HG03108 (cell line): ENCODE data around the gene ACOX1.

Experiments
- ATAC-seq: cut with Tn5 transposase; IDR thresholded peaks from one replicate; pipeline ENCODE4 v1.9.1; 2021; ENCODE audit warnings: moderate library complexity; ENCODE audit not compliant: unreplicated experiment

Gene ACOX1

GRCh38 chr17:75909812-75910274 lies 69.1 kb downstream of the ACOX1 start:
- no peak for ATAC-seq

DNA sequence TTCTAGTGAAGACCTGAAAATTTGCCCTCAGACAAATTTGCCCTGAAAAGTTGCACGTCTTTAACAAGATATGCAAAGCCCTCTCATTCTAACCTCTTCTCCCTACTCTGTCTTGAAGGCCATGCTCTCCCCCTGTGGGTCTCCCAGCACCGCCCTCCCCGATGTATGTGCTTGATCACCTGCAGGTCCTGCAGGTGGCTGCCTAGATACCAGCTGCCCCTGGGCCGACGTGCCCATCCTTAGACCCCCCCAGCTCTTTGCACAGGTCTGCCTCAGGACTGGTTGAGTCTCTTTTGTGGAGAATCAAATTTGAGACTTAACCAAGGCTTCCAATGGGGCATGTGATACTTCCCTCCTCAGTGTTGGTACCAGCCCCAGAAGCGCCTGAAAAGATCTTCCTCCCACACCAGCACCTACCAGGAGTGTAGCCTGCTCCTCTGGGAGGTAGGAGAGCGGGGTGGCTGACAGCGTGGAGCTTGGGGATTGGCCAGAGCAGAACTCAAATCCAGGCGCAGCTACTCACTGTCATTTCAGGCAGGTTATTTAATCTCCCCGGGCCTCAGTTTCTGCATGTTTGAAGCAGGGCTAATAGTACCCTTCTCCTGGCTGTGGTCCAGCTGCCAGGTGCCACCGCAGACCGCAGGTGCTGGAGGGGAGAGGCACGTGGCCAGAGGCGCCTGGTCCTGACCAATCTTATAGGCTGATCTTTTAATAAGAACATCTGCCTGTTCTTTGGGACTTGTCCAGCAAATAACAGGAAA lies 69.7 kb downstream of the ACOX1 start:
- ATAC-seq = no peak

DNA sequence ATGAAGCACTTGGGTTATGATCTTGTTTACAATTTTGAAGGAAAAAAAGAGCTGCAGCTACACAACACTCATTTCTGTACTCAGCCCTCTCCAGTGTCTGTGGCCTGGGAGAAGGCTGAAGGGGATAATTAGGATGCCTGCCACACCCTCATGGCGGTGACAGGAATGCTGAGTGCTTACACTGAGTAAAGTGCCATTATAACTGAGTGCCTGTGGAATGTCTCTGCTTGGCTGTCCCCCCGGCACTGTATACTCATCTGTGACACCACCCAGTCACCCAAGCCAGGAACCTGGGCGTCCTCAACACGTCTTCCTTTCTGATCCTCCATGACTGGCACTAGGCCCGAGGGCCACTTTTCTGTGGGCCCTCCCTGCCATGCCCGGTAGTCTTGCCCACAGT lies 70.8 kb downstream of the ACOX1 start:
- ATAC-seq = no peak

DNA sequence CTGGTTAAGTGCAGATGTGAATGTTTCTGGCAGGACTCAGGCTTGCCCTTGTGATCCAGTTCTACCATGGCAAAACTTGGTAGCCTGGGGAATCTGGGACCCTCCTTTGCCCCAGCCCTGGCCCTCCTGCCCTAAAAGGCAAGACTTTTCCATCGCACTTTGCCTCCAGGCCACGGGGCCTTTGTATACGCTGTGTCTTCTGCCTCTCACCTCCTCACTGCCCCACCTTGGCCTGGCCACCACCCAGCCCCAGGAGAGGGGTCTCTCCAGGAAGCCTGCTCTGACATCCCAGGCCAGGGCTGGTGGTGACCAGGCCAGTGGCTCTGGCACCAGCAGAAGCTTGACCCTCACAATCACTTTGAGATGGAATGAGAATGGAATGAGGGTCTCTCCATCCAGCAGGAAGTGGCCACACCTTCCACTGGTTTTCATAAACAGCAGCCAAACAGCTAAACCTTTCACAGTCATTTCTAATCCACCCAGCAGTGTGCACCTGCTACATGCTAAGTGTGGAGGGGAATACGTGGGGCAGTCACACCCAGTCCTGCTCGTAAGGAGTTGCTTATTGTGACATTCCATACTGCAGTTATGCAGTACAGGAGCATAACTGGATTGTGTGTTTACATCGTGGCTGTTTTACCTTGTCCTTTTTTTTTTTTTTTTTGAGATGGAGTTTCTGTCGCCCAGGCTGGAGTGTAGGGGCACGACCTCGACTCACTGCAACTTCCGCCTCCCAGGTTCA lies 72.7 kb downstream of the ACOX1 start:
- no peak for ATAC-seq

DNA sequence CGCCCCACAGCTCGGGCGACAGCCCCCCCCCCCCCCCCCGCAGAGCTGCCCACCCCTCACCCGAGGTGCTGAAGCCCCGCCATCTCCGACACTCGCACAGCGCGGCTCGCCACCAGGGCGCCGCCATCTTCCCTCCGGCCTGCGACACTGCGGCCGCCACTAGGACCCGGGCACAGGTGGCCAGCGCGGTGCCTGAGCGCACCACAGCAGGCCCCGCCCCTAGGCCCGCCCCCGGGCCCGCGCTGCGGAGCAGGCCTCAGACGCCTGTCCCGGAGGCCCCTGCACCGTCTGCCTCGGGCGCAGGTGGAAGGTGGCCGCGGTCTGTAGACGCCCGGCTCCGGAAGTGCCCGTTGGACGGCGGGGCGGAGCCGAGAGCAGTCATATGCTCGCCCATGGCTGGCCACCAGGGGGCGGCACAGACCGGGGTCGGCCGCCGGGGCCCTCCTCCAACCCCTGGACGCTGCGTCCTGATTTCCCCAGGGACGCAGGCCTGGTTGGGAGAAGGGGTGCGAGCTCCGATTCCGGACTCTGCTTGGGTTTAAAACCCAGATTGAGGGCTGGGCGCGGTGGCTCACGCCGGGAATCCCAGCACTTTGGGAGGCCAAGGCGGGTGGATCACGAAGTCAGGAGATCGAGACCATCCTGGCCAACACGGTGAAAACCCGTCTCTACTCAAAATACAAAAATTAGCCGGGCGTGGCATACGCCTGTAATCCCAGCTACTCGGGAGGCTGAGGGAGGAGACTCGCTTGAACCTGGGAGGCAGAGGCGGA lies 74.0 kb downstream of the ACOX1 start, which contains the start of gene MRPL38:
Gene MRPL38, minus strand, starts transcription at position 136 of the 773 bp plus-strand sequence. Its CDS starts 9 bp downstream, at position 127.
- peak; percentile 94 for ATAC-seq

DNA sequence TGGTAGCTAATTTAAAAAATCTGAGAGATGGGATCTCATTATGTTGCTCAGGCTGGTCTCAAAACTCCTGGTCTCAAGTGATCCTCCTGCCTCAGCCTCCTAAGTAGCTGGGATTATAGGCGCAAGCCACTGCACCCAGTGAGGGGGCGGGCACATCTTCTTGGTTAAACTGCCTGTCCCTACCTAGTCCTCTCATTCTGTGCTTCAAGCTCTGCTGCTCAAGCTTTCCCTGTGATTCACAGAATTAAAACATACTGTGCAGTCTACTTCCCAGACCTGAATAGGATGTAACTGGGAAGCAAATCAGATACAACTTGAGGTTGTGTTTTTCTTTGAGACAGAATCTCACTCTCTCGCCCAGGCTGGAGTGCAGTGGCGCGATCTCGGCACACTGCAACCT lies 76.6 kb downstream of the ACOX1 start:
- ATAC-seq = no peak

GRCh38 chr17:75901727-75902126 lies 77.2 kb downstream of the ACOX1 start:
- ATAC-seq = no peak

- no peak for ATAC-seq
Measured at GRCh38 chr17:75900691-75901533, 78.1 kb downstream of the ACOX1 start.

- no peak for ATAC-seq
Measured at GRCh38 chr17:75899767-75900468, 79.0 kb downstream of the ACOX1 start.

DNA sequence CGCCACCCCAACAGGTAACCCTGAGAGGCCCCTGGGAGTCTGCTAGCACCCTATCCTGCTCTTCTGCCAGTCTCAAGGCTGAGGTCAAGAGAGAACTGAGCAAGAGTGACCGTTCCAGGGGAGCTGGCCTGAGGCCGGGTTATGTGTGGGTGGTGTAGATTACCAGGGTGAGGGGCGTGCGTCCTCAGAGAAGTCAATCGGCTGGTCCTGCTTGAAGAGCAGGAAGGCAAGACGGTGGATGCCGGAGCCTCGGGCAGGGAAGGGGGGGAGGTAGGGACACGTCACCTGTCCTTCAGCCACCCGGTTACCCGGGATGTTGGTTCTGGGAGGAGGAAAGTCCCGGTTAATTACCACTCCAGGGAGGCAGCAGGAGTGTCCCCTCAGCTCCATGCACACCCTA lies 79.6 kb downstream of the ACOX1 start:
- ATAC-seq = no peak

DNA sequence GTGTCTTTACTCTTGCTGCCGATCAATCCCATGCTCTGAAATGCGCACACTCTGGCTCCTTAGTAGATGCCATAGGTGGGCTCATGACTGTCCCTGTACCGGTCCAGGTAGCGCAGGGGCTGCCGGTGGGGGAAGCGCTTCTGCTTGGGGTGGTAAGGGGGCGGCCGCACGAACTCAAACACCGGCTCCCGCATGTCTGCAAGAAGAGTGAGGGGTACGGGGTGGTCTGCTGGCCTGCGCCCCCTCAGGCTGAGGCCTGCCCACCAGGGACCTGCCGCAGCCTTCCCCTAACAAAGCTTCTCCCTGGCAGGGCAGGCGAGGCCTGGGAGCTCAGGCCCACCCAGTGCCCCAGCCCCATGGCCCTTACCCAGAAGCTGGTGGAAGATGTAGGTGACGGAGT lies 80.2 kb downstream of the ACOX1 start:
- ATAC-seq = no peak

- no peak for ATAC-seq
Measured at GRCh38 chr17:75898065-75898464, 80.9 kb downstream of the ACOX1 start.

DNA sequence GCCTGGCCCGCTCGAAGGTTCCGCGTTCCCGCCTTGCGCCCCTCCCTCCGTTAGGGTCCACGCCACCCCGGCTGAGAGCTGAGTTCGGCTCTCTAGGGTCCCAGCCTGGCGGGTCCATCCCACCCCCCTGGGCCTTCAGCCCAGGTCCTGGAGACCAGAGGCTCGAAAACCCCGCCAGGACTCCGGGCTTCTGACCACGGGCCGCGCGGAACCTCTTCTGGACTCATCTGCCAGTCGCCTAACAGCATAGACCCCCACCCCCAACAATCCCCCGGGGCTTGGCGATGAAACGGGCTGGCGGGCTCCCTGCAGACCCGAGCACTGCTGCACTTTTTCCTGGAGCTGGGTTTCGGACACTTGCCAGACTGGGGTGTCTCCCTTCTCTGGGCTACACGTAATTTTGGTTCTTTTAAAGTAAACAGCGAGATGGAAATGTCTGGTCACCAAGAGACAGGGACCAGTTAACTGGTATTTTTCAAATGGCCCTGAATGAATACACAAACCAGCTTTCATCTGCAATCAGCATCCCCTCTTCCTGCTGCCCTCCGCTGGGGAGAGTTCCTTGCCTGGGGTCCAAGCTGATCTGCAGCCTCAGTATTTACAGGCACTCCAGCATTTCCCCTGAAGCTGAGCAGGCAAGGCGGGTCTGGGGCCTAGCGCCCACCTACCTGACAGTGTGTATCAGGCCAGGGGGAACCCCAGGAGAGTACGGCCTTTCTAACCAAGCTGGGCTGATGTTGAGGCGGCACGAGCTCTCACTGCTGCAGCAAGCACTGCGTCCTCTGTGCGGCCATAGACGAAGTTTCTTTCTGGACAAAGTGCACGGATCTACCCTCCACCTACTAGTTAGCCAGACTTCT lies 81.6 kb downstream of the ACOX1 start:
- ATAC-seq = no peak

GRCh38 chr17:75896415-75897159 lies 82.4 kb downstream of the ACOX1 start, which contains the start of gene TRIM65:
TSS of gene TRIM65 (minus strand) at chr17:75896951. CDS start at chr17:75896937, 14 bp downstream.
- peak; percentile 59 for ATAC-seq

DNA sequence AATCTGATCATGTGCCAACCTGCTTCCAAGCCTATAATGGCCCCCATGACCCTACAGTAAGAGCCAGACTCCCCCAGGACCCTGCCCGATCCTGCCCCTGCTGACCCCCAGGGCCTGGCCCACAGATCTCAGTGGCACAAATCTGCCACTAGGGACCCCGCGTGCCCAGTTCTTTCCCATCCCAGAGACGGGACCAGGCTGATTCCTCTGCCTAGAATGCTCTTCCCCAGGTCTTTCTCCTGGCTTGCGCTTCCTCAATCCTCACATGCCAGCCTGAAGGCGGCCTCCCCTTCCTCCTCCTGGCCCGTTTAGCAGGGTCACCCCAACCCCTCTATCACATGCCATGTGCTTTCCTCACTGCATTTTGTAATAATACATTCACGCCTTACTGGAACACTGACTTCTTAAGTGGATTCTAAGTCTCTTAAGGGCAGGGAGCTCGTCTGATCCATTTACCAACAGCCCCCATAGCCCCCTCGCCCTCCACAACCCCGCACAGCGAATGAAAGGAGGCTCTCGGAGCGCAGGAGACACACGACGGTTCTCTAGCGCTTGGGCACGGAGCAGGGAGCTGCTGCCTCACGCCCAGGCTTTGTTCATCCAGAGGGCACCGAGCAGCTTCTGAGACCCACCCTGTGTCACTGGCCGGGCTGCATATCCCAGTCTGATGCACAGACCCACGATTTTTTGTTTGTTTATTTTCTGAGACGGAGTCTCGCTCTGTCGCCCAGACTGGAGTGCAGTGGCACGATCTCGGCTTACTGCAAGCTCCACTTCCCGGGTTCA lies 83.4 kb downstream of the ACOX1 start:
- ATAC-seq = no peak

DNA sequence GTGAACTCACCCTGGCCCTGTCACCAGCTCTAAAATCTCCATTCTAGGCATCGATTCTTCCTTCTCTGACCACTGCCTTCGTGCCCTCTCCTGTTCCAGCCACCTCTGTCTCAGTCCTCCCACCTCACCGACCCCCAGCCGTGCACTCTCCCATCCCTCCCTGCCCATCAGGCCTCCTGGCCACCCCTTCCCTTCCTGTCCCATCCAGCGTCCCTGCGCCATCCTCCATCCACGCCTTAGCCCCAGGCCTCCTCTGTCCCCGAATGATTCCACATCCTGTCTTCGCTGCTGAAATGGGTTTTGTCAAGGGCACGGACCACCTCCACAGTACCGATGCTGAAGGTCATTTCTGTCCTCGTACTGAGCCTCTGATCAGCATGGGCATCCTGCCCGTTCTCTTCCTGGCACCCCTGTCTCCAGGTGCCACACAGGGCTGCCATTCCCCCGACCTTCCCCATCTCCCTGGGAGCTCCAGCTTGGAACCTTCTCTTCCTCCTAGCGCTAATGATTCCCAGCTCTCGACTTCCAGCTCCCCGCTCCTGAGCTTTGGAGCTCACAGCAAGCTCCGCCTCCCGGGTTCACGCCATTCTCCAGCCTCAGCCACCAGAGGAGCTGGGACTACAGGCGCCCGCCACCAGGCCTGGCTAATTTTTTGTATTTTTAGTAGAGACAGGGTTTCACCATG lies 84.8 kb downstream of the ACOX1 start:
- ATAC-seq = no peak
